A673 (cell line): Measurements from ENCODE around the gene DACT1.

Experiments
- CTCF ChIP-seq: fragments of 300-800, 200-600 bp; sonication (generic); conservative IDR thresholded peaks from 2 replicates; pipeline ENCODE4 v1.5.1; 2017; ENCODE audit warnings: low read depth, mild to moderate bottlenecking, antibody characterized with exemption, low read length, moderate library complexity, mixed read lengths
- EZH2 ChIP-seq: fragments of 200-600 bp; sonication (generic); IDR thresholded peaks from 2 replicates; pipeline ENCODE4 v1.6.1; 2017; ENCODE audit warnings: borderline replicate concordance, low read depth, mild to moderate bottlenecking, mixed read lengths, antibody characterized with exemption, low read length; ENCODE audit not compliant: poor library complexity, severe bottlenecking

- TF ChIP-seq CTCF (no peak), EZH2 (no peak)
These were observed 39.2 kb downstream of the DACT1 start for GRCh38 chr14:58677001-58677400.
